Body of pancreas (tissue), 4 donors: ENCODE results near the gene CEP128. TPM values are rescaled to one million over a fixed set of nuclear protein-coding genes. Genes with fewer than 3 reads are reported as not detected.

Experiments
- ATAC-seq: fragments of 150-250 bp; one replicate; pipeline ENCODE4 v1.9.1; 2016
- DNase-seq, 4 donors: peaks; one replicate each; pipeline ENCODE4 v3.0.0-alpha.2; 2019
- H3K27ac ChIP-seq, 4 donors: fragments of 200-600 bp; sonication (generic); 1 replicate in 3 of 4; 2 replicates in 1 of 4; pipeline versions ENCODE4 v1.5.1 to v1.6.1; 2016 to 2019; ENCODE audit warnings: mild to moderate bottlenecking in 1 of 4, mixed read lengths in 1 of 4, moderate library complexity in 1 of 4
- H3K27me3 ChIP-seq, 2 donors: fragments of 200-600 bp; sonication (generic); one replicate each; pipeline ENCODE4 v1.6.0; 2016; ENCODE audit warnings: mild to moderate bottlenecking in 1 of 2
- H3K36me3 ChIP-seq, 2 donors: fragments of 200-600 bp; sonication (generic); replicated peaks in 1 of 2; 2 replicates each; pipeline ENCODE4 v1.5.1; 2016; ENCODE audit warnings: low read depth in 2 of 2; ENCODE audit not compliant: insufficient read depth in 1 of 2
- H3K4me1 ChIP-seq: fragments of 200-600 bp; sonication (generic); one replicate; pipeline ENCODE4 v1.6.0; 2016
- H3K4me3 ChIP-seq, 2 donors: fragments of 200-600 bp; sonication (generic); 1 replicate in 1 of 2; 2 replicates in 1 of 2; pipeline ENCODE4 v1.5.1; 2016 to 2019
- H3K9me3 ChIP-seq, 3 donors: fragments of 200-600 bp; sonication (generic); 1 replicate in 2 of 3; 2 replicates in 1 of 3; pipeline ENCODE4 v1.5.1; 2016
- CTCF ChIP-seq, 7 experiments: fragments of 450-650 bp in 4 of 7; fragments of 200-600 bp in 3 of 7; sonication (generic) in 3 of 7; IDR thresholded peaks; one replicate each; pipeline ENCODE4 v1.5.1; 2016 to 2019; ENCODE audit warnings: antibody characterized with exemption in 7 of 7
- POLR2A ChIP-seq, 3 donors: fragments of 450-650 bp; IDR thresholded peaks; one replicate each; pipeline ENCODE4 v1.6.1; 2016; ENCODE audit warnings: antibody characterized with exemption in 3 of 3, mild to moderate bottlenecking in 2 of 3
- WGBS, 2 donors: methylation state at CpG; one replicate each; pipeline ENCODE4 v1.1.5; 2017; 5-methylcytosine and 5-hydroxymethylcytosine counted together
- intact Hi-C: fragments of 100-400 bp; cut with DNase I; formaldehyde crosslinking; loops from one replicate; pipeline ENCODE4 v1.15.1; 2023
- total RNA-seq, 2 donors: library from RNA; depleted of rRNA; stranded (reverse); fragments of >200 nt; gene quantifications; one replicate each; pipeline ENCODE4 v1.1.0, GENCODE V29; 2016

Gene CEP128
- total RNA-seq, 2 donors from 2014 or later, result 7.8 to 14.5 TPM

GRCh38 chr14:80519002-80519401 is 422.5 kb downstream of the CEP128 start:
- no peak for ATAC-seq
- no peak overlapping the region for H3K4me3 ChIP-seq
- no peaks in the 10 kb centered on the region for H3K9me3 ChIP-seq
- no peaks in the 10 kb centered on the region for H3K4me1 ChIP-seq
- intact Hi-C loops, result no loop called here
- no peak for DNase-seq
- H3K27ac ChIP-seq, result no peak overlapping the region
- H3K27me3 ChIP-seq, result no peaks in the 10 kb centered on the region
- no peaks in the 10 kb centered on the region for H3K36me3 ChIP-seq
- TF ChIP-seq POLR2A (IDR thresholded peaks at IDR 0.05) (no peak), CTCF (IDR thresholded peaks at IDR 0.05) (no peak)

- ATAC-seq (no peak), DNase-seq (no peak)
- TF ChIP-seq CTCF (IDR thresholded peaks at IDR 0.05), result no peak
- no peak for TF ChIP-seq POLR2A (IDR thresholded peaks at IDR 0.05)
- intact Hi-C loops, result no loop called here
- Histone ChIP-seq H3K27me3 (no peaks in the 10 kb centered on the region), H3K36me3 (no peaks in the 10 kb centered on the region), H3K4me3 (no peak overlapping the region), H3K4me1 (no peaks in the 10 kb centered on the region), H3K9me3 (no peaks in the 10 kb centered on the region), H3K27ac (no peak overlapping the region)
- WGBS, 2 donors, result 83 to 87% methylated on average over 4 of the region's 4 CpGs
Measured at GRCh38 chr14:80518173-80518572, 423.4 kb downstream of the CEP128 start.

GRCh38 chr14:80507292-80507869 is 434.2 kb downstream of the CEP128 start:
- no peak for TF ChIP-seq CTCF (IDR thresholded peaks at IDR 0.05)
- no peak for TF ChIP-seq POLR2A (IDR thresholded peaks at IDR 0.05)
- Histone ChIP-seq H3K4me1 (no peaks in the 10 kb centered on the region), H3K27ac (no peak overlapping the region), H3K27me3 (no peaks in the 10 kb centered on the region), H3K4me3 (no peak overlapping the region), H3K36me3 (no peaks in the 10 kb centered on the region), H3K9me3 (no peaks in the 10 kb centered on the region)
- intact Hi-C loops, result no loop called here
- WGBS, 2 donors, result 70 to 76% methylated on average over 3 of the region's 3 CpGs
- no peak for ATAC-seq
- DNase-seq, result no peak

- 78 to 79% methylated on average over 4 of the region's 4 CpGs for WGBS, 2 donors
- Histone ChIP-seq H3K27me3 (no peaks in the 10 kb centered on the region), H3K4me3 (no peak overlapping the region), H3K27ac (no peak overlapping the region), H3K36me3 (no peaks in the 10 kb centered on the region), H3K4me1 (no peaks in the 10 kb centered on the region), H3K9me3 (no peaks in the 10 kb centered on the region)
- intact Hi-C loops, result no loop called here
- no peak for TF ChIP-seq POLR2A (IDR thresholded peaks at IDR 0.05)
- no peak for TF ChIP-seq CTCF (IDR thresholded peaks at IDR 0.05)
- DNase-seq (no peak), ATAC-seq (no peak)
Measured at GRCh38 chr14:80504781-80505180, 436.8 kb downstream of the CEP128 start.

- ATAC-seq (no peak), DNase-seq (no peak)
- Histone ChIP-seq H3K27ac (no peak overlapping the region), H3K36me3 (no peaks in the 10 kb centered on the region), H3K4me1 (no peaks in the 10 kb centered on the region), H3K27me3 (no peaks in the 10 kb centered on the region), H3K4me3 (no peak overlapping the region), H3K9me3 (no peaks in the 10 kb centered on the region)
- intact Hi-C loops, result no loop called here
- TF ChIP-seq CTCF (IDR thresholded peaks at IDR 0.05) (no peak), POLR2A (IDR thresholded peaks at IDR 0.05) (no peak)
- WGBS, 2 donors, result 91 to 95% methylated on average over 2 of the region's 2 CpGs
Measured at GRCh38 chr14:80498533-80498932, 443.0 kb downstream of the CEP128 start.
